KMS-11 (cell line): Measurements from ENCODE around the gene HOXD9.

ENCODE experiments used
- H2AFZ ChIP-seq: fragments of 200-600 bp; sonication (generic); 2 replicates; pipeline ENCODE4 v1.6.1; 2016; ENCODE audit warnings: antibody characterized with exemption, mixed run types, low read depth
- H3K27ac ChIP-seq: fragments of 200-600 bp; sonication (generic); 2 replicates; pipeline ENCODE4 v1.6.1; 2016; ENCODE audit warnings: mild to moderate bottlenecking, mixed run types
- H3K27me3 ChIP-seq: fragments of 200-600 bp; sonication (generic); 2 replicates; pipeline ENCODE4 v1.6.1; 2017; ENCODE audit warnings: mild to moderate bottlenecking, low read depth, mixed run types, moderate library complexity; ENCODE audit not compliant: insufficient read depth
- H3K36me3 ChIP-seq: fragments of 200-600 bp; sonication (generic); 2 replicates; pipeline ENCODE4 v1.6.1; 2017; ENCODE audit warnings: mild to moderate bottlenecking, mixed run types; ENCODE audit not compliant: insufficient read depth
- H3K4me1 ChIP-seq: fragments of 200-600 bp; sonication (generic); 2 replicates; pipeline ENCODE4 v1.6.1; 2016; ENCODE audit warnings: mild to moderate bottlenecking, low read depth, mixed run types; ENCODE audit not compliant: poor library complexity, severe bottlenecking
- H3K4me2 ChIP-seq: fragments of 200-600 bp; sonication (generic); 2 replicates; pipeline ENCODE4 v1.7.0; 2016; ENCODE audit warnings: mild to moderate bottlenecking, mixed run types
- H3K4me3 ChIP-seq: fragments of 200-600 bp; sonication (generic); IDR thresholded peaks from 2 replicates; pipeline ENCODE4 v1.6.1; 2017; ENCODE audit warnings: low read depth, low read length, mixed read lengths; ENCODE audit not compliant: insufficient read depth
- H3K79me2 ChIP-seq: fragments of 200-600 bp; sonication (generic); 2 replicates; pipeline ENCODE4 v1.6.1; 2016; ENCODE audit warnings: low read depth, mixed run types; ENCODE audit not compliant: insufficient read depth
- H3K9ac ChIP-seq: fragments of 200-600 bp; sonication (generic); 2 replicates; pipeline ENCODE4 v1.6.1; 2016; ENCODE audit warnings: mild to moderate bottlenecking, mixed run types
- H4K20me1 ChIP-seq: fragments of 200-600 bp; sonication (generic); 2 replicates; pipeline ENCODE4 v1.6.1; 2016; ENCODE audit warnings: mild to moderate bottlenecking, mixed run types; ENCODE audit not compliant: insufficient read depth
- TF ChIP-seq, protein P1 (sequence below): fragments of 200-600 bp; sonication (generic); conservative IDR thresholded peaks from 2 replicates; pipeline ENCODE4 v1.6.1; 2017; ENCODE audit warnings: low read depth, mild to moderate bottlenecking, antibody characterized with exemption, low read length, moderate library complexity, mixed read lengths

The HOXD9 gene

GRCh38 chr2:176147800-176148496, 25.4 kb downstream of the HOXD9 start:
- no peaks in the 10 kb centered on the region for H3K27me3 ChIP-seq
- H3K79me2 ChIP-seq = no peaks in the 10 kb centered on the region
- H3K4me1 ChIP-seq = no peaks in the 10 kb centered on the region
- H3K4me2 ChIP-seq = no peak overlapping the region
- no peak overlapping the region for H2AFZ ChIP-seq
- H3K4me3 ChIP-seq = no peak overlapping the region
- TF ChIP-seq, protein P1, sequence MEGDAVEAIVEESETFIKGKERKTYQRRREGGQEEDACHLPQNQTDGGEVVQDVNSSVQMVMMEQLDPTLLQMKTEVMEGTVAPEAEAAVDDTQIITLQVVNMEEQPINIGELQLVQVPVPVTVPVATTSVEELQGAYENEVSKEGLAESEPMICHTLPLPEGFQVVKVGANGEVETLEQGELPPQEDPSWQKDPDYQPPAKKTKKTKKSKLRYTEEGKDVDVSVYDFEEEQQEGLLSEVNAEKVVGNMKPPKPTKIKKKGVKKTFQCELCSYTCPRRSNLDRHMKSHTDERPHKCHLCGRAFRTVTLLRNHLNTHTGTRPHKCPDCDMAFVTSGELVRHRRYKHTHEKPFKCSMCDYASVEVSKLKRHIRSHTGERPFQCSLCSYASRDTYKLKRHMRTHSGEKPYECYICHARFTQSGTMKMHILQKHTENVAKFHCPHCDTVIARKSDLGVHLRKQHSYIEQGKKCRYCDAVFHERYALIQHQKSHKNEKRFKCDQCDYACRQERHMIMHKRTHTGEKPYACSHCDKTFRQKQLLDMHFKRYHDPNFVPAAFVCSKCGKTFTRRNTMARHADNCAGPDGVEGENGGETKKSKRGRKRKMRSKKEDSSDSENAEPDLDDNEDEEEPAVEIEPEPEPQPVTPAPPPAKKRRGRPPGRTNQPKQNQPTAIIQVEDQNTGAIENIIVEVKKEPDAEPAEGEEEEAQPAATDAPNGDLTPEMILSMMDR = no peak
- H4K20me1 ChIP-seq = no peaks in the 10 kb centered on the region
- H3K9ac ChIP-seq = no peak overlapping the region
- H3K27ac ChIP-seq = no peak overlapping the region
- no peaks in the 10 kb centered on the region for H3K36me3 ChIP-seq

GRCh38 chr2:176148751-176149421, 26.4 kb downstream of the HOXD9 start:
- Histone ChIP-seq H3K27ac (no peak overlapping the region), H4K20me1 (no peaks in the 10 kb centered on the region), H3K4me1 (no peaks in the 10 kb centered on the region), H3K4me2 (no peak overlapping the region), H3K4me3 (no peak overlapping the region), H3K36me3 (no peaks in the 10 kb centered on the region), H3K27me3 (no peaks in the 10 kb centered on the region), H2AFZ (no peak overlapping the region), H3K9ac (no peak overlapping the region), H3K79me2 (no peaks in the 10 kb centered on the region)
- TF ChIP-seq, protein P1 = no peak

DNA sequence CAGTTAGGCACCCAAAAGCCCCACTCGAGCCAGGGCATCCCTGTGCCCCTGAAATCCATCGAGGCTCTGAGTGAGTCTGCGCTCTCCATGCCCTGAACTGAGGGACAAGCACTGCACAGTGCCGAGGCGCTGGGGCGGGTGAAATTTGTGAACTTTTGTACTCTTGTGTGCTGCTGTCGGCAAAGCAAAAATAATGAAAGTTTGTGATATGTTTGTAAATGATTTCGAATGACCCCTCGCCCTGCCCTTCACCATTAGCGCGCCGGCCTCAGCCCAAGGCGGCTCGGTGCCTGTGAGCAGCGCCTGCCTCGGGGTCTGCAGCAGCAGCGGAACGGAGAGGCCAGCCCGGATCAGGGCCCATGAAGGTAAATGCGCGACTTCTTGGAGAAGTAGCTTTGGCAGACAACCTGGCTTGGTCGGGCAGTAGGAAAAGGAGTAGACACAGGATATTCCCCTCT, 27.0 kb downstream of the HOXD9 start:
- no peaks in the 10 kb centered on the region for H3K27me3 ChIP-seq
- H3K79me2 ChIP-seq = no peaks in the 10 kb centered on the region
- H3K4me3 ChIP-seq = no peak overlapping the region
- no peak overlapping the region for H3K27ac ChIP-seq
- no peak overlapping the region for H3K9ac ChIP-seq
- H3K36me3 ChIP-seq = no peaks in the 10 kb centered on the region
- no peaks in the 10 kb centered on the region for H3K4me1 ChIP-seq
- no peak overlapping the region for H2AFZ ChIP-seq
- no peaks in the 10 kb centered on the region for H4K20me1 ChIP-seq
- no peak overlapping the region for H3K4me2 ChIP-seq
- TF ChIP-seq, protein P1 = no peak

DNA sequence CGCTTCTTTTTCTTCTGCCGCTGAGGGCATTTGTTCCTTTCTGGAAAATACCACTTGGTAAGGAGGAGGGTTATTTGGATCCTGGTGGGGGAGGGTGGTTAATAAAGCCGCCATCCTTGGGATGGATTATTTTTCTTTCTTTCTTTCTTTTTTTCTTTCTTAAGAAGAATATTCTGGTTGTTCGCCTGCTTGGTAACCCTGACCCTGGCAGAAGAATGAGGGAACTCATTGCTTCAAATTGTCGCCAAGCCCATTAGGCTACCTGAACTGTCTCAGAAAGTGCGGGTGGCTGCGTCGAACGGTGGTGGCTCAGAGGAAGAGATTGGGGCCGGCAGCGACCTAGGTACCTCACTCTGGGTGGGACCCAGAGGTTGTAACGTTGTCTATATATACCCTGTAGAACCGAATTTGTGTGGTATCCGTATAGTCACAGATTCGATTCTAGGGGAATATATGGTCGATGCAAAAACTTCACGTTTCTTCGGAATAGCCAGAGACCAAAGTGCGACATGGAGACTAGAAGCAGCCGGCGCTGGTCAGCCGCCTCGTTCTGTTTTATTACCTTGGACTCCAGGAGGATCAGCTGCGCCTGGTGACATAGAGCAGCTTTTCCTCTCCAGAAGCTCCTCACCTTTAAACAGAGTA, 27.5 kb downstream of the HOXD9 start:
- Histone ChIP-seq H3K9ac (no peak overlapping the region), H3K4me1 (no peaks in the 10 kb centered on the region), H3K4me3 (no peak overlapping the region), H4K20me1 (no peaks in the 10 kb centered on the region), H3K4me2 (no peak overlapping the region), H3K27me3 (no peaks in the 10 kb centered on the region), H3K27ac (no peak overlapping the region), H3K36me3 (no peaks in the 10 kb centered on the region), H2AFZ (no peak overlapping the region), H3K79me2 (no peaks in the 10 kb centered on the region)
- TF ChIP-seq, protein P1 = no peak
